SH-SY5Y (cell line): ENCODE results near the gene GSG1.

Experiments used
- GATA2 ChIP-seq: IDR thresholded peaks from 2 replicates; pipeline ENCODE4 v1.6.1; 2011; ENCODE audit warnings: mild to moderate bottlenecking, low read depth, low read length
- GATA3 ChIP-seq: IDR thresholded peaks from 2 replicates; pipeline ENCODE4 v1.6.1; 2011; ENCODE audit warnings: low read depth, mild to moderate bottlenecking, low read length, moderate library complexity

- TF ChIP-seq GATA3 (no peak), GATA2 (no peak)
Observed at GRCh38 chr12:13125996-13126395, 22.5 kb upstream of the GSG1 start.
